HTR-8/SVneo (cell line): ENCODE results near the gene NDUFA13.
"Not testable (repeated sequence)": the region's sequence is repeated elsewhere in the genome, so short reads cannot be mapped to it uniquely, and the experiment has no call there.

Experiments used
- DNase-seq: peaks from one replicate; pipeline ENCODE4 v3.0.0; 2011; ENCODE audit warnings: low spot score, mixed read lengths; ENCODE audit not compliant: insufficient read length
- FAIRE-seq: peaks from 2 replicates; lab custom pipeline; 2011; peaks lifted over from hg19 to GRCh38; lab: Jason Lieb, UNC

Gene NDUFA13

GRCh38 chr19:19515642-19516519, at the start of gene NDUFA13:
Gene NDUFA13 (plus strand): TSS chr19:19516225. CDS start chr19:19516239, 14 bp downstream.
- FAIRE-seq (peak; percentile 98), DNase-seq (peak; percentile 94)

DNA sequence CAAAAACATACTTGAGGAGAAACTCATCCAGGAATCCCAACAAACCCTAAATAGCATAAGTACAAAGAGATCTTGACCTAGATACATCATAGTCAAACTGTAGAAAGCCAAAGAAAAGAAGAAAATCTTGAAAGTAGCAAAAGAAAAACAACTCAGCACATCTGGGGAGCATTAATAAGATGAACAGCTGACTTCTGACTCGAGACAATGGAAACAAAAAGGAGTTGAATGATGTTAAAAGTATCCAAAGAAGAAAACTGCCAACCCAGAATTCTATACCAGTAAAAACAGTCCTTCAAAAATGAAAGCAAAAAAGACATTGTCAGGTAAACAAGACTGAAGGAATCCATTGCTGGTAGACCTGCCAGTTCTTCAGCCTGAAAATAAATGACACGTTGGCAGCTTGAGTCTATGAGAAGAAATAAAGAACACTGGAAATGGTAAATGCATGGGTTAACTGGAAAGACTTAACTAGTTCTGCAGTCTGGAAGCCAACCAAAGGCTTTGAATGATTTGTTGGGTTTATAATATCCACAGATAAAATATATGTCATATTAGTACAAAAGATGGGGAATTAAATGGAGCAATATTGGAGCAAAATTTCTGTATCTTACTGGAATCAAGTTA, 47.5 kb upstream of the NDUFA13 start:
- FAIRE-seq (no peak), DNase-seq (no peak)

- FAIRE-seq (no peak), DNase-seq (no peak)
Observed at GRCh38 chr19:19470579-19470978, 45.4 kb upstream of the NDUFA13 start.

DNA sequence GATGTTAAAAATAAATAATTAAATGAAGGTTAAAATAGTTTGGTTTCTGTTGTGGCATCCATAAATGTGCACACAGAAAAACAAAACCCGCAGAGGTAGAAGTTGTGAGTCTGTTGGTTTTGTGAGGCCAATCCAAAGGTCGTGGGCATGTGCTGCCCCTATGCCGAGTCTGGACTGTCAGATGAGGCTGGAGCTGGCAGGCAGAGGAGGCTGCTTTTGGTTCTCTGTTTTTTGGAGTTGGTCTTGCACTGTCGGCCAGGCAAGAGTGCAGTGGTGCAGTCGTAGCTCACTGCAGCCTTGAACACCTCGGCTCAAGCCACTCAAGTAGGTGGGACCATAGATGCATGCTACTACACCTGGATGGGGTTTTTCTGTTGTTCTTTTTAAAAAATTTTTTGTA, 44.3 kb upstream of the NDUFA13 start:
- FAIRE-seq (no peak), DNase-seq (no peak)

DNA sequence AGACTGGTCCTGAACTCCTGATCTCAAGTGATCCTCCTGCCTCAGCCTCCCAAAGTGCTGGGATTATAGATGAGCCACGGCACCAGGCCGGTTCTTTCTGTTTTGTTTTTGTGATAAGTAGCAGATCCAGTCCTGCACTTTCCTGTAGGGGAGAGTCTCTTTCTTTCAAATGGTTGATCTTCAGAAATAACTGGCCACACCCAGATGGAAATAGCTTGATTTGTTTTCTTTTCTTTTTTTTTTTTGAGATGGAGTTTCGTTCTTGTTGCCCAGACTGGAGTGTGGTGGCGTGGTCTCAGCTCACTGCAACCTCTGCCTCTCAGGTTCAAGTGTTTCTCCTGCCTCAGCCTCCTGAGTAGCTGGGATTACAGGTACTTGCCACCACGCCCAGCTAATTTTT, 43.9 kb upstream of the NDUFA13 start:
- DNase-seq, FAIRE-seq: not testable (repeated sequence)

DNA sequence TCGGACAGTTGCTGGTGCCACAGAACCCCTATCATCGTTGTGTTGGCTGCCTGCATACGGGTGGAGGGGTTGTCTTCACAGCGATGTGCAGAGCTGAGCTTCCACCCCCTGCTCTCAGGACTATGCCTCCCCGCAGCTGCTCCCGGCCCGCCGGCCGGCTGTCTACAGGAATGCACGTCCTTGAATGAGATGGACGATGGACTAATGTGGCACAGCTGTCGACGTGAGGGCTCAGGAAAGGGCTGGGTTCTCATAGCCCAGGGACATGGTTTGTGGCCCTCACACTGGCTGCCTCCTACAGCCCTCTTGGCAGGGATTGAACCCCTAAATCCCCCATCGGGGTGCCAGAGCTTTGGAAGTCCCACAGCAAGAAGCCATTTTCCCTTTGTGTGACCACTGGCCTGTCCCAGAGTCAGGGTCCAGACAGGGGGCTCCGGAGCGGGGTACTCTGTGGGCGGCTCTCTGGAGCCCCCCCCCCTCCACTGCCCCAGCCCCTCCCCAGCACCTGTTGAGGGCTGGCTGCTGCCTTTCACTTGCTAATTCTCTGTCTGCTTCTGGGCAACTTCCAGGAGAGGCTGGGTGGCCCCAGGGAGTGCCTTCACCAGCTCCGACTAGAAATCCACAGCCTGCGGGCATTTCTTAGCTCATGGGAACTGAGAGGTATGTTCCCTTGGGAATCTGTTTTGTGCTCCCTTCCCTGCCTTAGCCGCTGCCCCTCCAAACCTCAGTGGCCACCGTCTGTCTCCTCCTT, 40.8 kb upstream of the NDUFA13 start:
- DNase-seq: no peak

GRCh38 chr19:19475849-19476828, 39.9 kb upstream of the NDUFA13 start:
- DNase-seq (no peak), FAIRE-seq (no peak)

More for the DNA sequence above, 40.8 kb upstream of the NDUFA13 start:
- FAIRE-seq: no peak

GRCh38 chr19:19477705-19478383, 38.2 kb upstream of the NDUFA13 start:
- DNase-seq: no peak

DNA sequence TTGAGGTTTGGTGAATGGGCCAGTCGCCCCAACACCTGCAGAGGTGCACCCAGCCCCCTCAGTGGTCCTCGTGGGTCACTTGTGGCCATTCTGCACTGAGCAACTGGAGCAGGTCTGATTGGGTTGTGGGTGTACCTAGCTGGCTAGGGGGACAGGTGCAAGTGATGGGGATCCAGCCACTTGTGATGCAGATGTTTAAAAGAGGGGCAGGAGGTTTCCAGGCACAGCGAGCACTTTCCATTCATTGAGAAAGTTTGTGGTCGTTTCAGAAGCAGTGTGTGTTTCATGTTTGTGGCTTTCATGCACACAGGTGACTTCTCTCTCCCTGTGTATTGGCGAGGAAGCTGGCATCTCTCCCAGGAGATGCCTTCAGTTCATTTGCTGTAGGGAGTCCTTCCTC, 35.3 kb upstream of the NDUFA13 start:
- FAIRE-seq: no peak
- DNase-seq: no peak

More at GRCh38 chr19:19477705-19478383, 38.2 kb upstream of the NDUFA13 start:
- FAIRE-seq: no peak

- DNase-seq: no peak
- no peak for FAIRE-seq
Observed at GRCh38 chr19:19482809-19483596, 33.0 kb upstream of the NDUFA13 start.

GRCh38 chr19:19485161-19485997, 30.6 kb upstream of the NDUFA13 start:
- DNase-seq (no peak), FAIRE-seq (no peak)

- DNase-seq (no peak), FAIRE-seq (no peak)
Observed at GRCh38 chr19:19485998-19486290, 30.1 kb upstream of the NDUFA13 start.

DNA sequence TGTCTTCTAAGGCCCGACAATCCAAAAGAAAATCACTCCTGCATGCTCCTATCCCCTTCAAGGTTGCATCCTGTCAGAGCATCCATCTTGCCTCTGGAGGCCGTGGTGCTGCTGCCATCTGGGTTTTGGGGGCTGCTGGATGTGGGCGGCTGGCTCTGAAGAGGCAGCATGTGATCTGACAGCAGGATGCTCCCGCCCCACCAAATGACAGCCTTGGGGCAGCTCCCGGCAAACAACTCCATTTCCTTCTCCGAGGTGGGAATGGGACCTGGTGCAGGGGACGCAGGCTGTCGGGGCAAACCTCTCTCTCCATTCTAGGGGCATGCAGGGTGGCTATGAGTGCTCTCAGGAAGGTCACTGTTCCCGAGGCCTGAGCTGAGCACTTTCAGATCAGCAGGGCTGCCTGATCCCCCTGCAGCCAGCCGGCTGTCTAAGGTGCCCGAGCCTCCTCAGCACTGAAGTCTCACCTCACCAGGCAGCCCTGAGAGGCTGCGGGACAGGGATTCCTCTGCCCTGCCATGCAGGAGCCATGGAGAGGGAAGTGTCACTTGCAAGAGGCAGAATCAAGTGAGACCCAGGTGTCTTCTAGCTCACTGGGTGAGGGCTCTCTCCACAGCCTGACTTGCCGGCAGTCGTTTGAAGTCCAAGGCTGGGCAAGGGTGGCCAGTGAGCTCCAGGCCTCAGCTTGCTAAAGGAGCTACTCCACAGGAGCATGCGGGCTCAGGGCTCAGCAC, 29.5 kb upstream of the NDUFA13 start:
- no peak for FAIRE-seq
- DNase-seq: no peak

- FAIRE-seq: no peak
- DNase-seq: no peak
Observed at GRCh38 chr19:19487077-19487949, 28.7 kb upstream of the NDUFA13 start.

DNA sequence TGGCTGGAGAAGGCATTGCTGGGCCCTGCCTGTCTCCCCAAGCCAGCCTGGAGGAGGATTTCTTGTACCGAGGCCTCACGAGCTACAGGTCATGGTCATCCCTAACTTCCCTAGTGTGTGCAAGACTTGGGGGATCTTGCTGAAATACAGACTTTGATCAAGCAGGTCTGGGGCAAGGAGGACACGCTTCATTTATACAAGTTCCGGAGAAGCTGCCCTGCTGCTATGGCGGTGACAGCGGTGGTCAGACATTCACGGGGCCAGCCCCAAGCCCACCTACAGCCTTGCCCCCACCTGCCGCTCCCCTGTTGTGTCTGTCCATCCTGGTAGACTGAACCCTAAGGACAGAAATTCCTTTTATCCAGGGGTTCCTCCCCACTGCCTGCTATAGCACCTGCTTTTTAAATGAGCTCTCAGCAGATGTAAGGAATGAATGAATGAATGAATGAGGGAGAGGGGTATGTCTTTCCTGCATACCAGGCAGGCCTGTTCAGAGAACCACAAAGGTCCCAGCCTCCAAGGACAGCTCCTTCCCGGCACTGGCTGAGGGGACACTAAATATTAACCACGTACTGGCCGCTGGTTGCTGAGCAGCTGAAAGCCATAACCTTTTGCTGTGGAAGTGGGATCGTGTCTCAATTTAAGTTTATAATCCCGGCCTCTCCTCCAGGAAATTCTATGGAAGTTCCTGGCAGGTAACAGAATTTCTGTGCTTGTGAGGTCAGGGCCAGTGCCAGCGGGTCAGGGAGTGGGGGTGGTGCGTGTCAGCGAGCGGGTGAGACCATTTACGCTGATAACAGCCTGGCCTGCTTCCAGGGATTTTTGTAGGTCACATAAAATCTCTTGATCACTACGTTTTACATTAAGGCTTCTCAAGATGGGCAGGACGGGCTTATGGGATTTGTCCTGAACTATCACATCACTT, 27.8 kb upstream of the NDUFA13 start:
- FAIRE-seq: no peak

More for the DNA sequence above, 27.8 kb upstream of the NDUFA13 start:
- DNase-seq: no peak
